ENCODE results near the gene SAMD9L. TPM values are rescaled to one million over a fixed set of nuclear protein-coding genes. Genes with fewer than 3 reads are reported as not detected.

The SAMD9L gene
- total and polyA plus RNA-seq, 8 donors, result 1.7 to 30.9 (median 4.6) TPM

DNA sequence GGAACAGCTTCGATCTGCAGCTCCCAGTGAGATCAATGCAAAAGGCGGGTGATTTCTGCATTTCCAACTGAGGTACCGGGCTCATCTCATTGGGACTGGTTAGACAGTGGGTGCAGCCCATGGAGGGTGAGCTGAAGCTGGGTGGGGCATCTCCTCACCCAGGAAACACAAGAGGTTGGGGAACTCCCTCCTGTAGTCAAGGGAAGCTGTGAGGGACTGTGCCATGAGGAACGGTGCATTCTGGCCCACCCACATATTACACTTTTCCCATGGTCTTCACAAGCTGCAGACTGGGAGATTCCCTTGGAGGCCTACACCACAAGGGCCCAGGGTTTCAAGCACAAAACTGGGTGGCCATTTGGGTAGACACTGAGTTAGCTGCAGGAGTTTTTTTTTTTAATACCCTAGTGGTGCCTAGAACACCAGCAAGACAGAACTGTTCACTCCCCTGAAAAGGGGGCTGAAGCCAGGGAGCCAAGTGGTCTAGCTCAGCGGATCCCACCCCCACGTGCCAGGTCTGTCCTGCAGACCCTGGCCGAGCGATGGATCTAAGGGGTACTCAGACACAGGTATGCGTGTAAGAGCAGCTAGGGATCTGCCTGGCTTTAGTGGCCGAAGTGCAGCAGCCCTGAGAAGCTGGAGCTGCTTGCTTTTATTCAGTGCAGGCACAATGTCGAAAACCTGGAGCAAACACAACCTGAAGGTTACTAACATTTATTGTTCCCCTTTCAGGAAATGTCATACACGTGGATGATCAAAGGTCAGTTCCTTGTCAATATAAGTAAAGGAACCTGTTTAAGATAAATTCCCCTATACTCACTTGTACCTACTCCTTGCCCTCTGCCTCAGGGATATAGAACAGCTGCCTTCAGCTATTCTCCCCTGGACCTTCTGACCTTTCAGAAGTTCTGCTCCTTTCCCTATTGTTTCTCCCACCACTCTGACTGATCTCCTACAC is 27.3 kb downstream of the SAMD9L start:
- TF ChIP-seq POLR2A (IDR thresholded peaks at IDR 0.05), result no peak
- no peak for TF ChIP-seq EP300 (IDR thresholded peaks at IDR 0.05)
- no peak for TF ChIP-seq POLR2AphosphoS5 (IDR thresholded peaks at IDR 0.05)
- TF ChIP-seq, protein P1, sequence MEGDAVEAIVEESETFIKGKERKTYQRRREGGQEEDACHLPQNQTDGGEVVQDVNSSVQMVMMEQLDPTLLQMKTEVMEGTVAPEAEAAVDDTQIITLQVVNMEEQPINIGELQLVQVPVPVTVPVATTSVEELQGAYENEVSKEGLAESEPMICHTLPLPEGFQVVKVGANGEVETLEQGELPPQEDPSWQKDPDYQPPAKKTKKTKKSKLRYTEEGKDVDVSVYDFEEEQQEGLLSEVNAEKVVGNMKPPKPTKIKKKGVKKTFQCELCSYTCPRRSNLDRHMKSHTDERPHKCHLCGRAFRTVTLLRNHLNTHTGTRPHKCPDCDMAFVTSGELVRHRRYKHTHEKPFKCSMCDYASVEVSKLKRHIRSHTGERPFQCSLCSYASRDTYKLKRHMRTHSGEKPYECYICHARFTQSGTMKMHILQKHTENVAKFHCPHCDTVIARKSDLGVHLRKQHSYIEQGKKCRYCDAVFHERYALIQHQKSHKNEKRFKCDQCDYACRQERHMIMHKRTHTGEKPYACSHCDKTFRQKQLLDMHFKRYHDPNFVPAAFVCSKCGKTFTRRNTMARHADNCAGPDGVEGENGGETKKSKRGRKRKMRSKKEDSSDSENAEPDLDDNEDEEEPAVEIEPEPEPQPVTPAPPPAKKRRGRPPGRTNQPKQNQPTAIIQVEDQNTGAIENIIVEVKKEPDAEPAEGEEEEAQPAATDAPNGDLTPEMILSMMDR (IDR thresholded peaks at IDR 0.05), result no peak
- DNase-seq, result no peak
- intact Hi-C loops (cut with DNase I; ENCODE audit: low total_unique reads), result no loop called here
- Histone ChIP-seq H3K27me3 (no peaks in the 10 kb centered on the region), H3K9me3 (peaks cover 0 to 9% (median 2%) of the 10 kb centered on the region in 4 donors), H3K4me3 (no peak overlapping the region), H3K27ac (no peak overlapping the region), H3K36me3 (no peaks in the 10 kb centered on the region), H3K4me1 (peaks cover 0 to 21% (median 8%) of the 10 kb centered on the region in 4 donors)
- 84 to 91% (median 86%) methylated on average over 10 to 12 of the region's 12 CpGs for WGBS, 5 donors

DNA sequence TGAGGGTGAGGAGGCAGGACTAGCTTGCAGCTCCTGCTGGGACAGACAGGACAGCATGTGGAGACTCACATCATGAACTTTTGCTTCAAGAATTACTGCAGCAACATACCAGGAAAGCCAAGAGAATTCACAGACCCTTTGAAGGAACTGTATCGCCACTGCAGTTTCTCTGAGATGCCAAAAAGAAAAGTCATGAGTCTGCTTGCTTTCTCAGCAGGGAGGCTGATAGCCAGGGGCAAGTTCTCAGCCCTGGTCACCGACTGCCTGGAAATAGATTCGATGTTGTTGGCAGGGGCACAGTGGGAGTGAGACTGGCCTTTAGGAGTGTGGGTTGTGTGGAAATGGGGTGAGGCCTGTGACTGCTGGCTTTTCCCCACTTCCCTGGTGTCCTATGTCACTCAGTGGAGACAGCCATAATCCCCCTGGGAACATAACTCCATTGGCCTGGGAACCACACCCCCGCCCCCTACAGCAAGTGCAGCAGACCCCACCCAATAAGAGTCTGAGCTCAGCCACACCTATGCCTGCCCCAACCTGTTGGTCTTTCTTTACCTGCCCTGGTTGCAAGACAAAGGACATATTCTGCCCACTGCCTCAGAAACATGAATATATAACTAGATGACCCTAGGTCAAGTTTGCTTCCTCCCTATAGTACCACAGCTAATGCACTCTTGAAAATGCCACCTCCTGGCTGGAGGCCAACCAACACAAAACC is 28.8 kb downstream of the SAMD9L start:
- intact Hi-C loops (cut with DNase I; ENCODE audit: low total_unique reads), result no loop called here
- no peak for DNase-seq
- Histone ChIP-seq H3K4me3 (no peak overlapping the region), H3K27me3 (no peaks in the 10 kb centered on the region), H3K36me3 (peaks cover 0 to 5% (median under 1%) of the 10 kb centered on the region in 4 donors), H3K27ac (no peak overlapping the region), H3K4me1 (peaks cover 0 to 26% (median 9%) of the 10 kb centered on the region in 4 donors), H3K9me3 (peaks cover 0 to 9% (median 2%) of the 10 kb centered on the region in 4 donors)
- TF ChIP-seq, protein P1 (IDR thresholded peaks at IDR 0.05), result no peak
- no peak for TF ChIP-seq POLR2A (IDR thresholded peaks at IDR 0.05)
- no peak for TF ChIP-seq POLR2AphosphoS5 (IDR thresholded peaks at IDR 0.05)
- no peak for TF ChIP-seq EP300 (IDR thresholded peaks at IDR 0.05)
- WGBS, 5 donors, result 78 to 91% (median 88%) methylated on average over 4 of the region's 4 CpGs

DNA sequence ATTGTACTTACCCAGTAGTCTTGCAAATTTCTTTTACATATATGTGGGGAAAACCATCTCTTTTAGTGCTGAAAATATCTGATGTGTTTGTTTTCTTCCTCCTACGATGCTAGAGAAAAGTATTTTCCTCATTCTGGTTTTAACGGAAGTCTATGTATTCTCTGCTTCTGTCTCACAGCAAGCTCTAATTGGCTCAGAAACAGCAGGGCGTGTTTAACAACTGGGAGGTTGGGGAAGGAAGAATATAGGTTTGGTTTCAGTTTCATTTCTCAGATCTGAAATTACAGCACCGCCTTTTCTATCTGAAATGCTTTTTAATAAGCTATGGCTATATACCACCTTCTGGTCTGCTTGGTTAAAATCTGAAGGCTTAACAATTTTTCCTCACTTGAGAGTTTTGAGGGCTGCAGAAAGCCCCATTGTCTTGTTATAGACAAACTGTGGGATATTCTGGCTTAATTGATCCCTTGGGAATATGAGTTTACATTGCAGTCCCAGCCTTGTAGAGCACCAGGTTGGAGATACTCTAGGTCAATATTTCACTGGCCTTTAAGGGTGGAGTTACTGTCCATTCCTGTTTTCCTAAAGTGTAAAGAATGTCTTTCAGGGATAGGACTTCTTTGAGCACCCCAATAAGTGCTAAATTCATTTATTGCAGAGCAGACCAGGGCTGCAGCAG is 30.2 kb downstream of the SAMD9L start, which contains the start of gene SAMD9:
Gene SAMD9 (minus strand): TSS at position 128 of the 679 bp plus-strand sequence. CDS start 11,882 bp downstream, outside the sequence.
- Histone ChIP-seq H3K36me3 (peaks cover 0 to 9% (median 7%) of the 10 kb centered on the region in 4 donors), H3K27ac (peak within 1 kb of the TSS in 4 of 5 donors; percentile 57 to 80 (median 70)), H3K4me3 (peak within 1 kb of the TSS; percentile 34 to 53 (median 40)), H3K27me3 (no peaks in the 10 kb centered on the region), H3K9me3 (peaks cover 0 to 10% (median 6%) of the 10 kb centered on the region in 4 donors), H3K4me1 (peaks cover 0 to 26% (median 9%) of the 10 kb centered on the region in 4 donors)
- 2 to 9% (median 5%) methylated on average over 4 of the region's 4 CpGs for WGBS, 5 donors
- intact Hi-C loops (cut with DNase I; ENCODE audit: low total_unique reads), result no loop called here
- no peak for TF ChIP-seq POLR2A (IDR thresholded peaks at IDR 0.05)
- peak in 2 of 3 donors; percentile 34 to 68 for TF ChIP-seq POLR2AphosphoS5 (IDR thresholded peaks at IDR 0.05)
- DNase-seq, result peak; percentile 51 to 91

DNA sequence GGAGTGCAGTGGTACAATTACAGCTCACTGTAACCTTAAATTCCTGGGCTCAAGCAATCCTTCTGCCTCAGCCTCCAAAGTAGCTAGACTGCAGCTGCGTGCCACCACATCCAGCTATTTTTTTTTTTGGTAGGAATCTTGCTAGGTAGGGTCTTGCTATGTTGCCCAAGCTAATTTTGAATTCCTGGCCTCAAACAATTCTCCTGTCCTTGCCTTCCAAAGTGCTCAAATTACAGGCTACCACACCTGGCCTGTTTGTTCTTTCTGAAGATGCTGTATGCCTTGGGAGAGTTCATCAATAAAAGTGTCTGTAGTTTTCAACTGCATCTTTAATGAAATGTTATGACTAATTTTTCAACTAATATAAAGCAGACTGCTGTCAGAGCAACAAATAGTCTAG is 30.9 kb downstream of the SAMD9L start:
- intact Hi-C loops (cut with DNase I; ENCODE audit: low total_unique reads), result no loop called here

More for the DNA sequence above, 30.9 kb downstream of the SAMD9L start:
- Histone ChIP-seq H3K4me3 (peak overlapping the region; percentile 34 to 53 (median 40)), H3K36me3 (peaks cover 0 to 11% (median 10%) of the 10 kb centered on the region in 4 donors), H3K27me3 (no peaks in the 10 kb centered on the region), H3K27ac (peak overlapping the region in 4 of 5 donors; percentile 57 to 80 (median 70)), H3K9me3 (peaks cover 0 to 14% (median 8%) of the 10 kb centered on the region in 4 donors), H3K4me1 (peaks cover 0 to 26% (median 9%) of the 10 kb centered on the region in 4 donors)
- 60 to 85% (median 76%) methylated on average over 1 of the region's 1 CpG for WGBS, 5 donors
- DNase-seq, result no peak
- TF ChIP-seq POLR2A (IDR thresholded peaks at IDR 0.05) (no peak), POLR2AphosphoS5 (IDR thresholded peaks at IDR 0.05) (no peak), EP300 (IDR thresholded peaks at IDR 0.05) (no peak)
- TF ChIP-seq, protein P1 (IDR thresholded peaks at IDR 0.05), result no peak
